Thyroid gland (tissue), 4 donors: ENCODE data around the gene ARL10. TPM values are rescaled to one million over a fixed set of nuclear protein-coding genes. Genes with fewer than 3 reads are reported as not detected.

Experiments used
- DNase-seq, 2 donors: peaks; one replicate each; pipeline ENCODE4 v3.0.0-alpha.2; 2019
- H3K27ac ChIP-seq, 3 donors: fragments of 200-600 bp; sonication (generic); 1 replicate in 2 of 3; 2 replicates in 1 of 3; pipeline ENCODE4 v1.5.1; 2016 to 2019; ENCODE audit warnings: mild to moderate bottlenecking in 1 of 3, moderate library complexity in 1 of 3
- H3K27me3 ChIP-seq: fragments of 200-600 bp; sonication (generic); one replicate; pipeline ENCODE4 v1.5.1; 2019
- H3K36me3 ChIP-seq, 2 donors: fragments of 200-600 bp; sonication (generic); one replicate each; pipeline ENCODE4 v1.5.1; 2016 to 2019
- H3K4me1 ChIP-seq, 2 donors: fragments of 200-600 bp; sonication (generic); one replicate each; pipeline ENCODE4 v1.5.1; 2017 to 2019
- H3K4me3 ChIP-seq, 3 donors: fragments of 200-600 bp; sonication (generic); replicated peaks in 1 of 3; 1 replicate in 2 of 3; 2 replicates in 1 of 3; pipeline ENCODE4 v1.5.1; 2016; ENCODE audit warnings: mild to moderate bottlenecking in 1 of 3
- H3K9me3 ChIP-seq: fragments of 200-600 bp; sonication (generic); one replicate; pipeline ENCODE4 v1.5.1; 2017
- POLR2A ChIP-seq, 2 donors: fragments of 450-650 bp; IDR thresholded peaks; one replicate each; pipeline ENCODE4 v1.6.1; 2017; ENCODE audit warnings: antibody characterized with exemption in 2 of 2, mild to moderate bottlenecking in 2 of 2, moderate library complexity in 1 of 2
- WGBS, 2 donors: methylation state at CpG; one replicate each; pipeline ENCODE4 v1.1.5; 2017; 5-methylcytosine and 5-hydroxymethylcytosine counted together
- intact Hi-C: fragments of 100-400 bp; cut with DNase I; formaldehyde crosslinking; loops from one replicate; pipeline ENCODE4 v1.15.1; 2023
- total RNA-seq, 4 donors: library from RNA; depleted of rRNA; stranded (reverse); fragments of >200 nt; gene quantifications; one replicate each; pipeline ENCODE4 v1.2.3, GENCODE V29; 2016
- TF ChIP-seq, protein P1 (sequence below), 6 experiments: fragments of 200-600 bp in 3 of 6; fragments of 450-650 bp in 3 of 6; sonication (generic) in 3 of 6; IDR thresholded peaks; one replicate each; pipeline ENCODE4 v1.5.1; 2016 to 2019; ENCODE audit warnings: antibody characterized with exemption in 6 of 6, mild to moderate bottlenecking in 2 of 6, inconsistent platforms in 1 of 6, moderate library complexity in 1 of 6

The ARL10 gene
- total RNA-seq, 4 donors from 2014 or later = 2.1 to 11.0 (median 2.8) TPM

DNA sequence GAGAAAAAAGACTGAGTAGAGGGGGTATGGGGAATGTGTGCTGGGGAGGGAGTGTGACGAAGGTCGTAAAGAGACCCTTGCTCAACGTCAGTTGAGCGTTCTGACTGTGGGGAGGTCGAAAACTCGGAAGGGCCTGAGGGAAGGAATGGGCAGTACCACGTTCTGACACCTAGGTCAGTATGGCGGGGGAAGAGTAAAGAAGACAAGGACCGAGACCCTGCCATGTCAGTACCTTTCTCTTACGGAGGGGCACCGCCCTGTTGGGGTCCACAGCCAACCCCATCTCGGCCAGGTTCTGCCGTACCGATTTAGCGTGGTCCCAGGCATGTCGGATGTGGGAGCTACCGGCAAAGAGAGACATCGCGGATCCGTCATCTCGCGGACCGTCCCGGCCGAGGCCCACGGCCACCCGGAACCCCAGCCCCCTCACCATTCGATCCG is 22.7 kb downstream of the ARL10 start:
- no peaks in the 10 kb centered on the region for H3K27me3 ChIP-seq
- H3K9me3 ChIP-seq = no peaks in the 10 kb centered on the region
- peak in 1 of 2 donors; percentile 8 for DNase-seq
- H3K4me3 ChIP-seq = peak overlapping the region; percentile 10 to 90 (median 60)
- peaks cover 24 to 35% of the 10 kb centered on the region in 2 donors for H3K36me3 ChIP-seq
- WGBS, 2 donors = 0 to 1% methylated on average over 21 to 23 of the region's 29 CpGs
- H3K4me1 ChIP-seq = peaks cover 8 to 19% of the 10 kb centered on the region in 2 donors
- intact Hi-C loops = no loop called here
- TF ChIP-seq POLR2A (IDR thresholded peaks at IDR 0.05) = no peak
- TF ChIP-seq, protein P1, sequence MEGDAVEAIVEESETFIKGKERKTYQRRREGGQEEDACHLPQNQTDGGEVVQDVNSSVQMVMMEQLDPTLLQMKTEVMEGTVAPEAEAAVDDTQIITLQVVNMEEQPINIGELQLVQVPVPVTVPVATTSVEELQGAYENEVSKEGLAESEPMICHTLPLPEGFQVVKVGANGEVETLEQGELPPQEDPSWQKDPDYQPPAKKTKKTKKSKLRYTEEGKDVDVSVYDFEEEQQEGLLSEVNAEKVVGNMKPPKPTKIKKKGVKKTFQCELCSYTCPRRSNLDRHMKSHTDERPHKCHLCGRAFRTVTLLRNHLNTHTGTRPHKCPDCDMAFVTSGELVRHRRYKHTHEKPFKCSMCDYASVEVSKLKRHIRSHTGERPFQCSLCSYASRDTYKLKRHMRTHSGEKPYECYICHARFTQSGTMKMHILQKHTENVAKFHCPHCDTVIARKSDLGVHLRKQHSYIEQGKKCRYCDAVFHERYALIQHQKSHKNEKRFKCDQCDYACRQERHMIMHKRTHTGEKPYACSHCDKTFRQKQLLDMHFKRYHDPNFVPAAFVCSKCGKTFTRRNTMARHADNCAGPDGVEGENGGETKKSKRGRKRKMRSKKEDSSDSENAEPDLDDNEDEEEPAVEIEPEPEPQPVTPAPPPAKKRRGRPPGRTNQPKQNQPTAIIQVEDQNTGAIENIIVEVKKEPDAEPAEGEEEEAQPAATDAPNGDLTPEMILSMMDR (IDR thresholded peaks at IDR 0.05) = no peak
- no peak overlapping the region for H3K27ac ChIP-seq

DNA sequence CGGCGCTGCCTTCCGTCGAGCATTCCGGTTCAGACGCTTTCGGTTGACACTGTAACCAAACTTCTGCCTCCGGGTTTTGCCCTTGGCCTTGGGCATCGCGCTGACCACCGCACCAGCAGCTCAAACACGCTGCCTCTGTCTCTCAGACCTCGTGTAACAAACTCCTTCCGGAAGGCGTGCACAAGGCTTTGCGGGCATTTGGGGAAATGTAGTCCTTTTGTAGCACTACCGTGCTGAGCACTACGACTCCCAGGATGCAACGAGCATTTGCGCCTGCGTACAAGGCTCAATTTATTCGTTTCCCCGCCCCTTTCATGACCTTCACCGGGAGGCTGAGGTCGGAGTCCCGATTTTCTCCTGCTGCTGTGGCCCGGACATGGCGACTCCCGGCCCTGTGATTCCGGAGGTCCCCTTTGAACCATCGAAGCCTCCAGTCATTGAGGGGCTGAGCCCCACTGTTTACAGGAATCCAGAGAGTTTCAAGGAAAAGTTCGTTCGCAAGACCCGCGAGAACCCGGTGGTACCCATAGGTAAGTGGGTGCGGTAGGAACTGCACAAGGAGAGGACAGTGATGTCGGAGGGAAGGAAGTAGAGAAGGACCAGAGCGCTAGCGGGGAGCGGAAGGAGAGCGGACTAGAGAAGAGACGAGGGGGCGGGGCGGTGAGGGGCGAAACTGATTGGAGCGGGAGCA is 23.3 kb downstream of the ARL10 start, which contains the start of the genes HIGD2A and NOP16:
HIGD2A (plus strand) TSS at position 308 of the 691 bp plus-strand sequence; CDS start at position 377, 69 bp downstream.
NOP16 (minus strand) TSS at position 155 of the 691 bp plus-strand sequence; CDS start at position 96, 59 bp downstream.
- WGBS, 2 donors = 0 to 1% methylated on average over 34 to 46 of the region's 47 CpGs
- intact Hi-C loops = no loop called here
- peaks cover 21 to 30% of the 10 kb centered on the region in 2 donors for H3K36me3 ChIP-seq

GRCh38 chr5:176389135-176390123 is 24.1 kb downstream of the ARL10 start:
- WGBS, 2 donors = 29 to 35% methylated on average over 31 to 39 of the region's 41 CpGs
- TF ChIP-seq POLR2A (IDR thresholded peaks at IDR 0.05) = peak in 1 of 2 donors; percentile 76
- TF ChIP-seq, protein P1 (IDR thresholded peaks at IDR 0.05) = no peak
- Histone ChIP-seq H3K4me3 (peak overlapping the region; percentile 60 to 74 (median 70)), H3K36me3 (peaks cover 18 to 21% of the 10 kb centered on the region in 2 donors), H3K4me1 (peaks cover 8 to 19% of the 10 kb centered on the region in 2 donors), H3K27me3 (no peaks in the 10 kb centered on the region), H3K27ac (peak overlapping the region; percentile 64 to 93 (median 90)), H3K9me3 (no peaks in the 10 kb centered on the region)
- intact Hi-C loops = no loop called here
- DNase-seq = no peak

More for the DNA sequence above, 23.3 kb downstream of the ARL10 start, which contains the start of the genes HIGD2A and NOP16:
- peak; percentile 100 for DNase-seq
- peak within 1 kb of the TSS; percentile 93 to 97 (median 96) for H3K27ac ChIP-seq
- peak within 1 kb of the TSS; percentile 60 to 90 (median 70) for H3K4me3 ChIP-seq
- TF ChIP-seq, protein P1 (IDR thresholded peaks at IDR 0.05) = peak in 2 of 6 experiments; percentile 29 to 42
- peak in 1 of 2 donors; percentile 41 for TF ChIP-seq POLR2A (IDR thresholded peaks at IDR 0.05)
- H3K27me3 ChIP-seq = no peaks in the 10 kb centered on the region
- H3K9me3 ChIP-seq = no peaks in the 10 kb centered on the region
- peaks cover 8 to 19% of the 10 kb centered on the region in 2 donors for H3K4me1 ChIP-seq

- intact Hi-C loops = no loop called here
- peaks cover 8 to 19% of the 10 kb centered on the region in 2 donors for H3K4me1 ChIP-seq
- H3K27ac ChIP-seq = no peak overlapping the region
- H3K4me3 ChIP-seq = no peak overlapping the region
- TF ChIP-seq POLR2A (IDR thresholded peaks at IDR 0.05) = no peak
- TF ChIP-seq, protein P1 (IDR thresholded peaks at IDR 0.05) = no peak
- H3K36me3 ChIP-seq = peaks cover 11% of the 10 kb centered on the region in 2 donors
- H3K27me3 ChIP-seq = no peaks in the 10 kb centered on the region
- H3K9me3 ChIP-seq = no peaks in the 10 kb centered on the region
- DNase-seq = no peak
- 91 to 92% methylated on average over 4 of the region's 4 CpGs for WGBS, 2 donors
Observed at GRCh38 chr5:176391479-176391878, 26.2 kb downstream of the ARL10 start.
